HG03095 (cell line): ENCODE measurements around the gene NR1D1.

ENCODE experiments used
- ATAC-seq: cut with Tn5 transposase; IDR thresholded peaks from one replicate; pipeline ENCODE4 v1.9.1; 2021; ENCODE audit warnings: moderate library complexity; ENCODE audit not compliant: unreplicated experiment

Gene NR1D1

DNA sequence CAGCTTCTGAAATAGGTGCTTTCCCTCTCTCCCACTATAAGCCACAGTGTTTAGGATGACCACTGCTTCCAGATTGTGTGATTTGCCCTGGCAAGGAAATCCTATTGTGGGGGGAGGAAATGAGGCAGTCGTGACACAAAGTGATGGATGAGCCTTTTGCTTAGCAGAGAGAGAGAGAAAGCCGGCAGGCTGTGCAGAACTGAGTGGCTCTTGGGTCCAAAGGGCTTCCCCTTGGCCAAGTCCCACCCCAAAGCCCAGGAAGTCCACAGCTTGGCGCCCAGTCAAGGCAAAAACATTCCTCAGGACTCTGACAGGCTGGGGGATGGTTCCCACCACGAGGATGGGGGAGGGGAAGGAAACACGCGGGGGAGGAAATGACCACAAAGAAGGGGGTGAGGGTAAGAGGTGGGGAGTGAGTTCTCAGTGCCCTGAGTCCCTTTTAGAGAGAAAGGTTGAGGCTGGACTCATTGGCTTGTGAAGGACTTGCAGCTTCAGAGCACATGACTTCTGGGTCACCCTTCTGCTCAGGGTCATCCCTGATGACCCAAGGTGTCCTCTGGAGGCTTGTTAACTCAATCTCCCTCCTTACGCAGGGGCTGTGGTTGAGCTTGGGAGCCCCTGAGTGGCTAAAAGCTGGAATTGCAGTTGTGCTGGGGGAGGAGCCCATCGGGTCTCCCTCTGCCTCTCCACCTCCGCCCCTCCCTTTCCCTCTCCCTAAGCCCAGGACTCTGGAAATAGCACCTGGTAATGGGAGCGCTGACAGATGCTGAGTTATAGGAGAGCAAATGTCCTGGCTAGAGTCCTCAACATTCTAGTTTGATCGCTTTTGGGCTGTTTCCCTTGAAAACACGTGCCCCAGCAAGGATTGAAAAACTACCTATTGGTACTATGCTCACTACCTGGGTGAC lies 11.1 kb upstream of the NR1D1 start:
- peak; percentile 42 for ATAC-seq

DNA sequence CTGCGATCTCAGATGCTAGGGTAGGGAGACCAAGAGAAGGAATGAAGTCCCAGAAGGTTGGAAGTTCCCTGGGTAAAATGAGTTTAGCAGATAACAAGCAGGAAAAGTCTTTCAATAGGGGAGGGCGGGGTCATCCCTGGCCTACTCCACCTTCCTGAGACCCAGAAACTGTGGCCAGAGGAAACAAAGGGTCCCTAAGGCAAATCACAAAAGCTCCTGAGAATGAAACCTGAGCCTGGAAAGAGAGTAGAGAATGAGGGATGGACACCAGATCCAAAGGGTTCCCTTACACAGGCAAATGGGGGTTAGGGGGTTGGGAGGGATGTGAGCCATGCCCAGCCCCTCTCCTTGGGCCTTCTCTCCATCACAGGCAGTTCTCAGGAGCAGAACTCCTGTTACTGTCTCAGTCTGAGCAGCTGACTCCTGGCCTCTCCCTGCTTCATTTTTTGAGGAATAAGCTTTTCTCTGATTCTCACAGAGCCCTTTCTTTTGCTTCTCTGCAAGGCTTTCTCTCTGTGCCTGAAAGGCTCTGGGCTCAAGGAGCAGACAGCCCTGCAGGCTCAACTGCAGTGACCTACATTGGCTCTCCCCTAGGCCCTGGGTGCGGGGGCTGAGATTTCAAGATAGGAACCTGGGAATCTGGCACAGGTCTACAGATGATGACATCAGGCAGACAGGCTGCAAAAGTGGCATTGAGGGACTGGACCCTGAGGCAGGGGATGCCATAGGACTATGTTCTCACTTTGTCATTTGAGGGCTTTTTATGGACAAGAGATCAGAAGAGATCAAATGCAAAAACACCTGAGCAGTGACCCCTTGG lies 9.8 kb upstream of the NR1D1 start:
- ATAC-seq: no peak

DNA sequence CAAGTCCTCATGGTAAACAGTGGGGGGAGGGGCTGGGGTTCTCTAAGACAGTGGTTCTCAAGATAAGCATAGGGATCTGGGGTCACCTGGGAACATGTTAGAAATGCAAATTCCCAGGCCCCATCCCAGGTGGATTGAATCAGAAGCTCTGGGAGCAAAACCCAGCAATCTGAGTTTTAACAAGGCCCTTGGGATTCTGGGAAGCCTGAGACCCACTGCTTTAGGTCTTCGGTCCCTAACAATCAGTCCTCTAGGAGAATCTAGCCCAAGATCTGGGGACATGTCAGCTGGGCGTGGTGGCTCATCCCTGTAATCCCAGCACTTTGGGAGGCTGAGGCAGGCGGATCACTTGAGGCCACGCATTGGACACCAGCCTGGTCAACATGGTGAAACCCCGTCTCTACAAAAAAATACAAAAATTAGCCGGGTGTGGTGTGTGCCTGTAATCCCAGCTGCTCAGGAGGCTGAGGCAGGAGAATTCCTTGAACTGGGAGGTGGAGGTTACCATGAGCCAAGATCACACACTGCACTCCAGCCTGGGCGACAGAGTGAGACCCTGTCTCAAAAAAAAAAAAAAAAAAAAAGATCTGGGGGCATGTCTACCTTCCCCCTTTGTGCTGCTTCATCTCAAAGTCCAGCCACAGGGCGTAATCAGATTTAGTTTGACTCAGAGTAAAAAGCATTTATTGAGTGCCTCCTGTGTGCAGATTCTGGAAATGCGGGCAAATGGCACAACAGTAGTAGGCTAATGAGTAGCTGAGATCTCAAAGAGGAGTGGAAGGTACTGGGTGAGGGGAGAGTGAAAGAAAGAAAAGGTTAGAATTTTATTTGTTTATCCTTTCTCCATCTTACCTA lies 8.8 kb upstream of the NR1D1 start:
- ATAC-seq: no peak

DNA sequence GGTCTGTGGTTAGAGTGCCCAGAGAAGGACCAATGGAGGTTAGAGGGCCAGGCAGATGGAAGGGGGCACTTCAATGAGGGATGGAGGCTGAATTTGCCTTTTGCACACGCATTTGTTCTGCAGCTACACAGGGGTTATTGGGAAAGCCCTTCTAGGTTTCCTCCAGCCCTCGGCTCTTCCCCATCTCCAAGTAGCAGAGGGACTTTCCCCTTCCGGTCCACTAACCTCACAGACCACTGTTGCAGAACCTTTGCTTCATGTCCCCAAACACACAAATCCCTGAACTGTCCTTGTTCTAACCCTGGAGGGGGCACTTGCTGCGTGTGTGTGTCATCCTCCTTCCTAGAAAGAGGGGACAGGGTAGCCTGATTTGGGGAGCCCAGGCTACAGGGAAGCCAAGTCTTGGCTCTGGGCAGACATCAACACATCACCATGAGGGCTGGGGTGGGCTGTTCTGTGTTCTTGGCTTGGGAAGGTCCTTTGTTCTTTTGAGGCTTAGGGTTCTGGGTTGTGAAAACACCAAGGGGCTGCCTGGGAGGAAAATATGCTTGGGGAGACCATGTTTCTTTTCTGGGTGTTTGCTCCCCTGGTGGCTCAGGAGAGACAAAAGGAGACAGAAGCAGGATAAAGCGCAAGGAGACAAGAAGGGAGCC lies 7.3 kb upstream of the NR1D1 start:
- no peak for ATAC-seq

DNA sequence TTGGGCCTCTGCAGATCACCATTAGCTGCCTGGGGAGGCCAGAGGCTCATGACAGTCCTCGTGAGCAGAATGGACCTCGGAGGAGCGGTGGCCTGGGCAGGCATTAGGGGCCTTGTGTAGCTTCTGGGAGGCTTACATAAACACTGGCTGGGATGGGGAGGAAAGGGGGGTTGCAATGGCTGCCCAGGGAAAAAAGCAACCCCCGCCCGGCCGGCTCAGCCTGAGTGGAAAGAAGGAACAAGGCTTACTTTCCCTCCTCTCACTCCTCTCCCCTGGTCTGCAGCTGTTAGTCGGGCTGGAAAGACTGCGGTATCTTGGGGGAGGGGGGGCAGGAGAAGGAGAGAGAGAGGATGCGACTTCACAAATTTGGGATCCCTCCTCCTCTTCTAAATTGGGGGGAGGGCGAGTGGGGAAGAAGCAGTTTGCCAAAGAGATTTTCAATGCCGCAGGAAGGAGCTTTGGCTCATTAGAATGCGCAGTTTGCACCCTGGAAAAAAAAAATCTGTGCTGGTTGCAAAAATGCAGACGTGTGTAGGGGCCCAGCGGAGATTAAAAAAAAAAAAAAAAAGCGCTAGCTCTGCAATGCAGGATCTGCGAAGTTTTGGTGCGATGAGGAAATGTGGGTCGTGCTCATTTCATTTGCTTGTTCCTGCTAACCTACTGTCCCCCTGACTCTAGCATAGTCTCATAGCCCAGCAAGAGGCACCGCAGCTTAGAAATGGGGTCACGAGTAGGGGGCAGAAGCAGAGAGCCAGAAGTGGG lies 6.6 kb upstream of the NR1D1 start:
- ATAC-seq: no peak

DNA sequence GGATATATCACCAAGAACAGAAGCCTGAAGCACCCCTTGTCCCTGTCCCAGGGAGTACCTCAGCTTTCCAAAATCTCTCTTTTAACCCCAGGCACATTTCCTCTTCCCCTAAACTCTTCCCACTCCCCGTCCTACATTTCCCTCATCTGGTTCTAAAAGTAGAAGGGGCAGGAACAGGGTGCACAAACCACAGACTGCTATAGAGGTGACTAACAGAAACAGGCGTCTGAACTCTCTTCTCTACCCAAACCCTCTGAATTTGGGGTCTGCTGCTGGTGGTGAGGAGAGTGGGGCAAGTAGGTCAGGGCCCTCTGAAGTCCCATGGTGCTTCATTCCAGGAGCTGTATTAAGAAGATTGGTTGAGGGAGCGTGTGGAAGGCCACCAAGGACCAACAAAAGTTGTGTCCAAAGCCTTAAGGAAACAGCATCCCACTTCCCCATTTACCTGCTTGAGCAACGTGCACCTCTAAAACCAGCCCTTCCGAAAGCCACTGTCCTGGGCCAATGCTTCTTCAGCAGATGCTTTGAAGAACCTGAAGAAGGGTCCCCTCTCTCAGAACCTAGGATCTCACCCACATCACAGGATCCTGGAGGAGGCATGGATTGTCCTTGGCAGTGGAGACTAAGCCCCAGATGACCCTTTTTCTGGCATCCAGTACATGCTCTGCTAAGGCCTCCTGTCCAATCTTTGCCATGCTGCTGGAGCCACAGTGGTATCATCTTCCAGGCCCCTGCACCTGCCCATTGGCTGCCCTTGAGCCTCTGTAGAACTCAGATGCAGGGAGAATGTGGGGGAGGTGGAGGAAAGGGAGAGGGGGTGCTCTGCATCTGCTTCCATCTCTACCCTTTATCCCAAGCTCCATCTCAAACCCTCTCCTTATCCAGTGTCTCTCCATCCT lies 5.7 kb upstream of the NR1D1 start:
- ATAC-seq: no peak

DNA sequence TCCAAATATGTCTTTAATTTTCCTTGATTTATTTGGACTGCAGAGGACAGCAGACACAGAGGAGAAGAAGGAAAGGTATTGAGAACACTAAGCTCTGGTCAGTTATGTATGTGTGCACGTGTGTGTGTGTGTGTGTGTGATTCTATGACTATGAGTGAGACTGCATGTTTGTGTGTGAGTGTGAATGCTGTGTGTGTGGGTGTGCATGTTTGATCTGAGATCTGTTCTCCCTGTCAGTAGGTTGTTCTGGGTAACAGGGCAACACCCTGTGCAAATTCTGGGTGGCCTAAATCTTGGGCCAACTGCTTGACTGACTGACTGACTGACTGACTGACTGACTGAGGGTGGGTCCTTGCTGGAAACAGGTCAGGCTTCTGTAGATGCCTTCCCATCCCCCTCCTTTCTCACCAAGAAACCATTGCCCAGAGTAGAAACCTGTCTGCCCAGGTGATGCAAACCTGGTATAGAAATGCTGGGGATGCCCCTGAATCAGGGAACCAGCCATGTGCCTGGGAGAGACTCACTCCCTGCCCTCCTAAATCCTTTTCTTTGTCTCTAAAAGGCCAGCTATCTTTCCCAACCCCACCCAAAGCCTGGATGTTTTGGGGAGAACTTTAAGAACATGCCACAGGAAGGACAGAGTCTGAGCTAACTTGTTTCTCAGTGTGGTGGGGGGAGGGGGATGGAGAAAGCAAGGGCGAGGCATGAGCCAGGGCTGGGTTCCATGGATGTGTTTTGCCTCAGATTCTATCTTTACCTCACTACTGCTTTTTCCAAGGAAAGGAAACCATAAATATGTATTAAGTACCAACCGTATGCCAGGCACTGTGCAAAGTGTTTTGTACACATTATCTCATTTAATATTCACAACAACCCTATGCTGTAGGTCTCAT lies 4.5 kb upstream of the NR1D1 start:
- no peak for ATAC-seq

DNA sequence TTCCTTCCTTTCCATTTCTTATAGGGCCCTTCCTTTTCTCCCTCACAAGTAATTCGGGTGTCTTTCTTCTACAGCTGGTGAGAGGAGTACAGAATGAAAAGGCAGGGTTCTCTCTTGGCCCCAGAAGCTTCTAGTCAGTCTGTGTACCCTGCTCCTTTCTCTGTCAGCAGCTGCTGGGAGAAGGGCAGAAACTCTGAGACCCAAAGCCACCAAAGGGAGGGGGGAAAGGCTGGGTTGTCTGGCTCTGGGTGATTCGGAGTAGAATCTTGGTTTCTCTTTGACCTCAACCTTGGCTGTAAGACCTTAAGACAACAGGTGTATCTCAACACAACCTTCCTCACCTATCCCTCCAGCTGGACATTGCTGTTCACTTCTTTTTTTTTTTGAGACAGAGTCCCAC lies 3.3 kb upstream of the NR1D1 start:
- ATAC-seq: no peak

DNA sequence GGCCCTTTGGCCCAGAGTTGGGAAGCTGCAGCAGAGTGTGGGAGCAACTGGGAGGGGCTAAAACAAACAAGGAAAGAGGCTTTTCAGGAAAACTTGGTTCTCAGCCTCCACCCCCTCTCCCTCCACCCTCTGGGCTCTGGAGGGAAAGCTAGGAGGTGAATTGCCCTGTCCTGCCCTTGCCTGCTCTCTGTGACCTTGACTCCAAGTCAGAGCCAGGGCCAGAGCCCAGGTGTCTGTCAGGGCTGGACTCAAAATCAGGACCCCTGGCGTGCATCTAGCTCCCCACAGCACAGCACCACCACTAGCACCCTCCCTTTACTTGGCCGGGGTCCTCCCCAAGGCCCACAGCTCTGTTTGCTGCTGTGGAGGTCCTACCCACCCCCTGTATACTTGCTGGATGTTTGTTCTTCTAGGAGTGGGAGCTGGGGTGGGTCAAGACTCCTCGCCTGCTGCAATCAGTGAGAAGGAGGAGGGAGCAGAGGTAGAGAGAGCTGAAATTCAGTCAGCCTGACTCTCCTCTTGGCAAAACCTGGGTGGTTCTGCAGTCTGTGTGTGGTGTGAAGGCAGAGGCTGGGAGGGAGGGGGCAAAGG lies 2.8 kb upstream of the NR1D1 start:
- no peak for ATAC-seq

DNA sequence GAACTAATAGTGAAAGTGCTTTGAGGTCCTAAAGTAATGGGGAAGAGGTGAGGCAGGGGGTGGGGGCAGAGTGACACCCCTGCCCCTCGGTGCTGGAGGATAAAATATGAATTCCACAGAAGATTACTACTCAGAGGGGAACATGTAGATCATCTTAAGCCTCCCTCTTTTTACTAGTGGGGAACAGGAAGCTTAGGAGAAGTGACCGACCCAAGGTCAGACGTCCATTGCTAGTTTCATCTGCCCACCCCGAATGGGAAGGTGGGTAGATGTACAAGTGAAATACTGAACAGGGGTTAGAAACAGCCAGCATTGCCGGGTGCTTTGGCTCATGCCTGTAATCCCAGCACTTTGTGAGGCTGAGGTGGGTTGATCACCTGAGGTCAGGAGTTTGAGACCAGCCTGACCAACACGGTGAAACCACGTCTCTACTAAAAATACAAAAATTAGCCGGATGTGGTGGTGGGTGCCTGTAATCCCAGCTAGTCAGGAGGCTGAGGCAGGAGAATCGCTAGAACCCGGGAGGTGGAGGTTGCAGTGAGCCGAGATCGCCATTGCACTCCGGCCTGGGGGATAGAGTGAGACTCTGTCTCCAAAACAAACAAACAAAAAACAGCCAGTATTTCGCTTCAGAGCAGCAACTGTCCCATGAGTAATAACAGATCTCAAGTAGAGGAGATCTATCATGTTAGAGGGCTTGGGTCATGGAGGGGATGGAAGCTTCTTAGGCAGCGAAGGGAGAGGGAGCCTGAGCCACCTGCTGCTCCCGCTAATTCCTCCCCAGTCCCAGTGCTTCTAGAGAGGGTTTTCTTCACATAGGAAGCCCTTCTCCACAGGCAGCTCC lies 1.2 kb upstream of the NR1D1 start:
- ATAC-seq: no peak

DNA sequence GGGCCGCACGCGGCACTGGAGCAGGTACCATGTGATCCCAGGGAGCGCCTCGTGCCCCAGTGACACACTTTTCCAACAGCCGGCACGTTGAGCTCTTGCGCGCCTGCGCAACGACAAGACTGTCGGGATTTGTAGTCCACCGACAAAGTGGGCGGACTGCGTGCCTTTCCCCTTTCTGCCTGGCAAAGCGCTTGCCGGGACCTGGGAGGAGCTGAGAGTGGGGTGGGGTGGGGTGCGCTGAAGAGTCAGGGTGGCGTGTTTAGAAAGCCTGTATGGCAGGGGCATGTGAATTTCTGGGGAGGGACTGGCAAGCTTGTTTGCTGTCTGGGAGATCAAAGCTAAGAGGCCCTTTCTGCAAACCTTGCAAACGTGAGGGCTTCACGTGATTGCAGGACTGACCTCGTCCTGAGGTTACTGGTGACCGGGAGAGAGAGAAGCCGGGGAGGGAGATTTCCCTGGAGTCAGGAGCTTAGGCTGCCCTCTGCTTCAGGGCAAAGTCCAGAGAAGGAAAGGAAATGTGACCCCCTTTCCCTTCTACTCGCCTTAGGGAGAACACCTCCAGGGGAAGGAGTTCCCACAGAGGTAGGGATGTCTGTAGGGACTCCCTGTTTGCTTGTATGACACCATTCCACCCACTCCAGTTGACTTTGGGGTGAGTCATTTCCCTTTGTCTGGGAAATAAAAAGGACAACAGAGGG lies 429 bp upstream of the NR1D1 start:
- ATAC-seq: peak; percentile 29

DNA sequence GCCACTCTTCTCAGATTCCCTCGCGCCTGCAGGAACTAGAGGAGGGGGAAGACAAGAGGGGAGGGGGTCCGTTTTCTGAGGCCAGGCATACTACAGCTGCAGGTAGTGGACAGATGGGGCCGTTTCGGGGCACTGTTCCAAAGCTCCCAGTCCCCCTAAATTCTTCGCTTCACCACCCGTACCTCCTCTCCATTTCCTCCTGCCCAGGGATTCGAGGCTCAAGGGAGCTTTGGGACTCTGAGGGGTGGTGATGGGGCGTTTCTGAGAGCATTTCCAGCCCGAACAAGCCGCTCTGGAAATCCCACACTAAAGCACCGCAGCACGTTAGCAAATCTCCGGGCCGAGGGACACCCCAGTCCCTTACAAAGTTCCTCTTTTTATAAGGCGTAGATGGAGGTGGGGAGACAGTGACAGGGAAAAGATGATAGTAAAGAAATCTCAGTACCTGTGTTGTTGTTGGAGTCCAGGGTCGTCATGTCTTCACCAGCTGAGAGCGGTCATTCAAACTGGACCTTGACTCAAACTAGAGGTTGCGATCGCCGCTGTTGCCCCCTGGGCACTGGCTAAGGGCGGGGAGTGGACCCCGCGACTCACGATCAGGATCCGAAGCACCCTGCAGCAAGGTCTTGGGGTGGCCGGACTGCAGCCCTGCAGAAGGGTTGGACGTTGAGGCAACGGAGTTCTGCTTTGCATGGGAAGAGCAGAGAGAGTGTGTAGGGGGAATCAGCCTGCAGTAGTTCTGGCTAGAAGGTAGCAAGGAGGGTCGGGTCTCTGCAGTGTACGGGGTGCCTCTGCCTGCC lies 570 bp downstream of the NR1D1 start:
- ATAC-seq: no peak

DNA sequence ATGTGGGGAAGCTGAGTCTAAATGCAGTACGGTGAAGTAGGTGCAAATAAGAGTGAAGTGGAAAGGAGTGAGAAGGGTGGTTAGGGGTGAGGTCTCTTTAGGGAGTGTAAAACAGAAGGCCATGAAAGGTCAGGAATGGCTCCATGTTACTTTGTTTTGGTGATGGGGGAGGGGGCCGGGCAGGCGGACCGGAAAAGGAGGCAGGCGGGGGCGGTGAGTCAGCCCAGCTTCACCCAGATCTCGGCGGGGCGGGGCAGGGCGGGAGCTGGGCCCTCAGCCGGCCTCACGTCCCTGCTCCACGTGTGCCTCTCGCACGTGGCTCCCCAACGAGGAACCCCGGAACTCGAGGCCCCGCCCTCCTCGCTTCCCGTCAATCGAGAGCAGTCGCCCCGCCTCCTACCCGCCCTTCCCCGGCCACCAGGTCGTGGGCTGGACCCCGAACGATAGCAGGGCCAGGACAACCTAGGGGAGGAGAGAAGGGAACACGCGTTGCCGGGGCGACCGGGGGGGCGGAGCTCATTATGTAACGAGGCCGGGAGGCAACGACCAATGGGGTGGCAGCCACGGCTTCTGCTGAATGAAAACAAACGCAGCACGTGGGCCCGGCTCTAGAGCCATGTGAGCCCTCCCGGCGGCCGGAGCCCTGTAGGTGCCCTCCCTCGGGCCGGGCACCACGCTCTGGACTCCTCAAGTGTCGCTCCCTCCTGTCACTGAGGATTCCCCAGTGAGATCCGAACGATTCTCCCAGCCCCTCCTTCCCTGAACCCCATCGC lies 1.4 kb downstream of the NR1D1 start:
- ATAC-seq: peak; percentile 54
